Measurements from ENCODE around the gene SPEG. TPM values are rescaled to one million over a fixed set of nuclear protein-coding genes. Genes with fewer than 3 reads are reported as not detected.

The SPEG gene
- total and polyA plus RNA-seq, 3 experiments from 2014 or later, result 0.48 to 1.0 (median 0.94) TPM

GRCh38 chr2:219522111-219523030, 87.7 kb downstream of the SPEG start:
- peaks cover 0 to 4% (median 0%) of the 10 kb centered on the region in 3 donors for H3K36me3 Mint-ChIP-seq
- Histone ChIP-seq H3K4me3 (ENCODE audit: low read length) (no peak overlapping the region), H3K4me1 (ENCODE audit: insufficient read depth, low read length) (peaks cover 4% of the 10 kb centered on the region), H3K27me3 (ENCODE audit: insufficient read depth, low read length, poor library complexity, severe bottlenecking) (peaks cover 28% of the 10 kb centered on the region), H3K9me3 (ENCODE audit: low read length) (no peaks in the 10 kb centered on the region), H3K36me3 (ENCODE audit: insufficient read depth, low read length) (no peaks in the 10 kb centered on the region), H3K27ac (ENCODE audit: low read depth, low read length) (peak overlapping the region; percentile 51)
- POLR2A ChIA-PET, result no interaction called here
- no peak for DNase-seq
- peak overlapping the region in 3 of 7 donors; percentile 12 to 59 (median 46) for H3K4me3 Mint-ChIP-seq
- CTCF ChIA-PET, result interaction anchor here (1.1 to 4.8 kb wide), 3 partner anchors 8 to 119 kb away, joined by 3 to 37 read pairs (median 4); no protein-coding TSS in a partner anchor
- H3K27me3 Mint-ChIP-seq, result peaks cover 56 to 86% of the 10 kb centered on the region in 2 donors
- no peak overlapping the region for H3K27ac Mint-ChIP-seq
- no peaks in the 10 kb centered on the region for H3K9me3 Mint-ChIP-seq
- peaks cover 9 to 14% (median 14%) of the 10 kb centered on the region in 3 donors for H3K4me1 Mint-ChIP-seq

GRCh38 chr2:219523031-219523671, 88.5 kb downstream of the SPEG start:
- H3K27ac ChIP-seq (ENCODE audit: low read depth, low read length), result peak overlapping the region; percentile 56
- peak overlapping the region in 1 of 8 donors; percentile 35 for H3K27ac Mint-ChIP-seq
- peaks cover 28% of the 10 kb centered on the region for H3K27me3 ChIP-seq (ENCODE audit: insufficient read depth, low read length, poor library complexity, severe bottlenecking)
- no peaks in the 10 kb centered on the region for H3K9me3 ChIP-seq (ENCODE audit: low read length)
- H3K4me1 ChIP-seq (ENCODE audit: insufficient read depth, low read length), result peaks cover 4% of the 10 kb centered on the region
- peaks cover 0 to 4% (median 0%) of the 10 kb centered on the region in 3 donors for H3K36me3 Mint-ChIP-seq
- no peak overlapping the region for H3K4me3 ChIP-seq (ENCODE audit: low read length)
- peaks cover 54 to 86% of the 10 kb centered on the region in 2 donors for H3K27me3 Mint-ChIP-seq
- DNase-seq, result no peak
- H3K4me1 Mint-ChIP-seq, result peaks cover 9 to 14% (median 14%) of the 10 kb centered on the region in 3 donors
- CTCF ChIA-PET, result no interaction called here
- H3K9me3 Mint-ChIP-seq, result no peaks in the 10 kb centered on the region
- no peaks in the 10 kb centered on the region for H3K36me3 ChIP-seq (ENCODE audit: insufficient read depth, low read length)
- H3K4me3 Mint-ChIP-seq, result peak overlapping the region in 4 of 7 donors; percentile 21 to 58 (median 42)
- POLR2A ChIA-PET, result no interaction called here

DNA sequence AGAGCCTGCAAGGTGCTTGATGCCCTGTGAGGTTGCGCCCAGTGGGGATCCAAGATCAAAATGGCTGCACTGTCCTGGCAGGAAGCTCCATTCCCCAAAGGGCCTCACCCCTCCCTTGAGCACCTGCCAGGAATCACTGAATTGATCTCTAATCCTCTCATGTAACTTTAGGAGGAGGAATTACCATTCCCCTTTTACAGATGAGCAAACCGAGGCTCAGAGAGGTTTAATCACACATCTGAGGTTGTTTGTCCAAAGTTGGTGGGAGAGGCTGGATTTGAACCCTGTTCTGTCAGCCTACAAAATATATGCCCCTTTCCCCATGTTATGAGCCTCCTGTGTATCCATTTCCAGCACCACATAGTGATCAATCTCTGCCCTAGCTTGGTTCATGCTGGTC, 90.2 kb downstream of the SPEG start:
- peaks cover 5% of the 10 kb centered on the region for H3K4me1 ChIP-seq (ENCODE audit: insufficient read depth, low read length)
- H3K9me3 Mint-ChIP-seq, result no peaks in the 10 kb centered on the region
- no peak overlapping the region for H3K27ac ChIP-seq (ENCODE audit: low read depth, low read length)
- ChIA-PET CTCF (interaction anchor here (0.9 to 1.6 kb wide), 4 partner anchors 13 to 66 kb away, joined by 3 to 6 read pairs (median 4); a partner anchor contains a TSS), POLR2A (no interaction called here)
- no peak for DNase-seq
- no peak overlapping the region for H3K27ac Mint-ChIP-seq
- H3K4me1 Mint-ChIP-seq, result peaks cover 9 to 14% (median 14%) of the 10 kb centered on the region in 3 donors
- no peaks in the 10 kb centered on the region for H3K9me3 ChIP-seq (ENCODE audit: low read length)
- H3K36me3 ChIP-seq (ENCODE audit: insufficient read depth, low read length), result no peaks in the 10 kb centered on the region
- H3K4me3 ChIP-seq (ENCODE audit: low read length), result no peak overlapping the region
- H3K27me3 Mint-ChIP-seq, result peaks cover 58 to 88% of the 10 kb centered on the region in 2 donors
- H3K36me3 Mint-ChIP-seq, result no peaks in the 10 kb centered on the region
- H3K27me3 ChIP-seq (ENCODE audit: insufficient read depth, low read length, poor library complexity, severe bottlenecking), result peaks cover 35% of the 10 kb centered on the region
- H3K4me3 Mint-ChIP-seq, result no peak overlapping the region

- POLR2A ChIA-PET, result no interaction called here
- H3K27ac Mint-ChIP-seq, result no peak overlapping the region
Observed at GRCh38 chr2:219525533-219526232, 91.0 kb downstream of the SPEG start.

DNA sequence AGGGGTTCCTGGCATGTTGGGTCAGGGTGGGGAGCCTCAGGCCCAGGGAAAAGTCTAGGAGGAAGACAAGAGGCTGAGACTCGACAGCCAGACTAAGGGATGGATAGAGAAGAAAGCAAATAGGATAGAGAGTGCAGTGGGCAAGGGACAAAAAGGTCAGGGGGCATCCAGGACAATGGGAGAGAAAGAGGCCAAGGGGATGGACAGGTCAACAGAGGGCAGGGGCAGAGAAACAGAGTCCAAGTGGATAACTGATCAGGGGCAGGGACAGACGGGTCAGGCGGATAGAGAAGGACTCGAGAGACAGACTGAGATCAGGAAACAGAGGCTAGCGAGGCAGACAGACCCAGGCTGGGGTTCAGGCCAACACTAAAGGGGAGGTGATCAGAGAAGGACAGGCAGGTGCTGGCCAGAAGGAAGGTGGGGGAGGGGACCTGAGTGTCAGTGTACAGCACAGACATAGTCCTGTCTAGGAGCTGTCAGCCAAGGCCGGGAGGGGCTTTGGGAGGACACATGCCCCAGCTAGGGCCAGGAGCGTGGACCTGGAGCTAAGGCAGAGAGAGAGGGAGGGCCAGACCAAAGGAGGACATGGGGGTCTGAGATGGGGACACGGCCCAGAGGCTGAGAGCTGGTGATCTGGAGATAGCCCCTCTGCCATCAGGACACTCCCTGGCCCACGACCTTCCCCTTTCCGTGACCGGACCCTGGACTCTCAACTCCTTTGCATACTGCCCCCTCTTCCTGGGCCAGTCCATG, 91.9 kb downstream of the SPEG start:
- H3K4me1 Mint-ChIP-seq, result peaks cover 9 to 18% (median 14%) of the 10 kb centered on the region in 3 donors
- H3K9me3 ChIP-seq (ENCODE audit: low read length), result no peaks in the 10 kb centered on the region
- H3K27ac ChIP-seq (ENCODE audit: low read depth, low read length), result peak overlapping the region; percentile 51
- H3K36me3 Mint-ChIP-seq, result no peaks in the 10 kb centered on the region
- H3K27me3 ChIP-seq (ENCODE audit: insufficient read depth, low read length, poor library complexity, severe bottlenecking), result peaks cover 43% of the 10 kb centered on the region
- no peaks in the 10 kb centered on the region for H3K36me3 ChIP-seq (ENCODE audit: insufficient read depth, low read length)
- H3K4me1 ChIP-seq (ENCODE audit: insufficient read depth, low read length), result peaks cover 8% of the 10 kb centered on the region
- H3K4me3 ChIP-seq (ENCODE audit: low read length), result no peak overlapping the region
- peaks cover 54 to 87% of the 10 kb centered on the region in 2 donors for H3K27me3 Mint-ChIP-seq
- H3K27ac Mint-ChIP-seq, result no peak overlapping the region
- CTCF ChIA-PET, result interaction anchor here (1.0 to 7.4 kb wide), 7 partner anchors 15 to 124 kb away, joined by 3 to 102 read pairs (median 4); partner anchors contain the start of gene GMPPA
- DNase-seq, result no peak
- POLR2A ChIA-PET, result no interaction called here
- no peaks in the 10 kb centered on the region for H3K9me3 Mint-ChIP-seq
- no peak overlapping the region for H3K4me3 Mint-ChIP-seq

More at GRCh38 chr2:219525533-219526232, 91.0 kb downstream of the SPEG start:
- CTCF ChIA-PET, result interaction anchor here (1.0 to 7.4 kb wide), 6 partner anchors 14 to 123 kb away, joined by 3 to 102 read pairs (median 4); partner anchors contain the start of gene GMPPA
- Histone ChIP-seq H3K27me3 (ENCODE audit: insufficient read depth, low read length, poor library complexity, severe bottlenecking) (peaks cover 42% of the 10 kb centered on the region), H3K36me3 (ENCODE audit: insufficient read depth, low read length) (no peaks in the 10 kb centered on the region), H3K9me3 (ENCODE audit: low read length) (no peaks in the 10 kb centered on the region), H3K27ac (ENCODE audit: low read depth, low read length) (peak overlapping the region; percentile 51), H3K4me1 (ENCODE audit: insufficient read depth, low read length) (peaks cover 8% of the 10 kb centered on the region), H3K4me3 (ENCODE audit: low read length) (no peak overlapping the region)
- H3K4me3 Mint-ChIP-seq, result no peak overlapping the region
- H3K36me3 Mint-ChIP-seq, result no peaks in the 10 kb centered on the region
- H3K27me3 Mint-ChIP-seq, result peaks cover 58 to 88% of the 10 kb centered on the region in 2 donors
- H3K4me1 Mint-ChIP-seq, result peaks cover 9 to 18% (median 14%) of the 10 kb centered on the region in 3 donors
- H3K9me3 Mint-ChIP-seq, result no peaks in the 10 kb centered on the region
- no peak for DNase-seq

GRCh38 chr2:219527076-219527394, 92.4 kb downstream of the SPEG start:
- Mint-ChIP-seq H3K4me1 (peaks cover 5 to 13% (median 8%) of the 10 kb centered on the region in 3 donors), H3K4me3 (no peak overlapping the region), H3K27ac (no peak overlapping the region), H3K27me3 (peaks cover 48 to 85% of the 10 kb centered on the region in 2 donors), H3K9me3 (no peaks in the 10 kb centered on the region), H3K36me3 (no peaks in the 10 kb centered on the region)
- H3K27me3 ChIP-seq (ENCODE audit: insufficient read depth, low read length, poor library complexity, severe bottlenecking), result peaks cover 43% of the 10 kb centered on the region
- DNase-seq, result no peak
- no peaks in the 10 kb centered on the region for H3K36me3 ChIP-seq (ENCODE audit: insufficient read depth, low read length)
- peaks cover 8% of the 10 kb centered on the region for H3K4me1 ChIP-seq (ENCODE audit: insufficient read depth, low read length)
- ChIA-PET POLR2A (no interaction called here), CTCF (interaction anchor here (1.1 to 7.4 kb wide), 4 partner anchors 17 to 124 kb away, joined by 6 to 102 read pairs (median 54); partner anchors contain the start of gene GMPPA)
- peak overlapping the region; percentile 51 for H3K27ac ChIP-seq (ENCODE audit: low read depth, low read length)
- no peaks in the 10 kb centered on the region for H3K9me3 ChIP-seq (ENCODE audit: low read length)
- no peak overlapping the region for H3K4me3 ChIP-seq (ENCODE audit: low read length)

DNA sequence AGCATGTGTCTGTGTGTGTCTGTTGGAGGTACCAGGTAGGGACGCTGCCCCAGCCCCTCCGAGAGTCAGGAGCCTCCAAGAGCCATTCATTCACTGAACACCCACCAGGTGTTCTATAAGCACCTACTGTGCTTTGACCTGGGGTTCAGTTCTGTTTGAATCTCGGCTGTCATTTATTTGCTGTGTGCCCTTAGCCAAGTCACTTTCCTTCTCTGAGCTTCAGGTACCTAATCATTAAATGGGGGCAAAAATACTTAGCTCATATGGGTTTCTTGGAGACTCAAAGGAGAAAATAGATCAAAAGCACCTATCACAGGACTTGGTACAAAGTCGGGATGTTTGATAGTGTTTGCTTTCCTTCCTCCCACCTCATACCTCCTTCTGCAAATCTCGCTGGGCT, 92.8 kb downstream of the SPEG start:
- Mint-ChIP-seq H3K4me1 (peaks cover 3 to 11% (median 7%) of the 10 kb centered on the region in 3 donors), H3K36me3 (no peaks in the 10 kb centered on the region), H3K27ac (peak overlapping the region in 1 of 8 donors; percentile 16), H3K4me3 (no peak overlapping the region), H3K27me3 (peaks cover 47 to 84% of the 10 kb centered on the region in 2 donors), H3K9me3 (no peaks in the 10 kb centered on the region)
- ChIA-PET CTCF (interaction anchor here (0.7 to 7.4 kb wide), 8 partner anchors 13 to 139 kb away, joined by 3 to 102 read pairs (median 3); partner anchors contain the start of gene GMPPA), POLR2A (no interaction called here)
- peaks cover 8% of the 10 kb centered on the region for H3K4me1 ChIP-seq (ENCODE audit: insufficient read depth, low read length)
- no peak overlapping the region for H3K27ac ChIP-seq (ENCODE audit: low read depth, low read length)
- H3K36me3 ChIP-seq (ENCODE audit: insufficient read depth, low read length), result no peaks in the 10 kb centered on the region
- no peaks in the 10 kb centered on the region for H3K9me3 ChIP-seq (ENCODE audit: low read length)
- H3K4me3 ChIP-seq (ENCODE audit: low read length), result no peak overlapping the region
- DNase-seq, result no peak
- peaks cover 43% of the 10 kb centered on the region for H3K27me3 ChIP-seq (ENCODE audit: insufficient read depth, low read length, poor library complexity, severe bottlenecking)

All from CD8-positive, alpha-beta memory T cell (primary cell).